OCI-LY1 (cell line): ENCODE measurements around the gene PTGES2.

ENCODE experiments used
- CTCF ChIP-seq: fragments of 200-600 bp; sonication (generic), shearing (Covaris generic); IDR thresholded peaks from 2 replicates; pipeline ENCODE4 v1.5.1; 2017; ENCODE audit warnings: mild to moderate bottlenecking, antibody characterized with exemption, low read length, moderate library complexity, mixed read lengths
- EZH2 ChIP-seq: fragments of 200-600 bp; sonication (generic), shearing (Covaris generic); IDR thresholded peaks from 2 replicates; pipeline ENCODE4 v1.8.0; 2017; ENCODE audit warnings: borderline replicate concordance, mixed run types, mild to moderate bottlenecking, antibody characterized with exemption, low read length, moderate library complexity, mixed read lengths

GRCh38 chr9:128159522-128159783 lies 31.9 kb upstream of the PTGES2 start:
- TF ChIP-seq CTCF (no peak), EZH2 (no peak)
